HG02973 (cell line): Measurements from ENCODE around the gene GCNT1.
"Not testable (repeated sequence)": the region's sequence is repeated elsewhere in the genome, so short reads cannot be mapped to it uniquely, and the experiment has no call there.

Experiments used
- ATAC-seq: cut with Tn5 transposase; IDR thresholded peaks from one replicate; pipeline ENCODE4 v1.9.1; 2021; ENCODE audit warnings: moderate library complexity; ENCODE audit not compliant: unreplicated experiment

Gene GCNT1

GRCh38 chr9:76458903-76459693, at the start of gene GCNT1:
Gene GCNT1, plus strand, starts transcription at chr9:76459182. Its CDS starts 43,200 bp downstream, at chr9:76502382.
- peak; percentile 83 for ATAC-seq

GRCh38 chr9:76412638-76413037, 46.3 kb upstream of the GCNT1 start:
- ATAC-seq = no peak

GRCh38 chr9:76413658-76414057, 45.3 kb upstream of the GCNT1 start:
- no peak for ATAC-seq

- peak; percentile 91 for ATAC-seq
These were observed 44.3 kb upstream of the GCNT1 start for GRCh38 chr9:76414661-76415060.

GRCh38 chr9:76415154-76415553, 43.8 kb upstream of the GCNT1 start:
- no peak for ATAC-seq

GRCh38 chr9:76415731-76416130, 43.3 kb upstream of the GCNT1 start:
- ATAC-seq = no peak

GRCh38 chr9:76417394-76417793, 41.6 kb upstream of the GCNT1 start:
- no peak for ATAC-seq

- ATAC-seq = no peak
These were observed 39.1 kb upstream of the GCNT1 start for GRCh38 chr9:76419782-76420380.

GRCh38 chr9:76423216-76424177, 35.5 kb upstream of the GCNT1 start:
- no peak for ATAC-seq

- no peak for ATAC-seq
These were observed 34.5 kb upstream of the GCNT1 start for GRCh38 chr9:76424491-76424890.

- ATAC-seq = no peak
These were observed 33.1 kb upstream of the GCNT1 start for GRCh38 chr9:76425677-76426453.

GRCh38 chr9:76426807-76427419, 32.1 kb upstream of the GCNT1 start:
- ATAC-seq = no peak

GRCh38 chr9:76431601-76432000, 27.4 kb upstream of the GCNT1 start:
- ATAC-seq = no peak

GRCh38 chr9:76433406-76433805, 25.6 kb upstream of the GCNT1 start:
- no peak for ATAC-seq

GRCh38 chr9:76433836-76434235, 25.1 kb upstream of the GCNT1 start:
- no peak for ATAC-seq

- ATAC-seq = not testable (repeated sequence)
These were observed 24.1 kb upstream of the GCNT1 start for GRCh38 chr9:76434897-76435296.

GRCh38 chr9:76437017-76437699, 21.8 kb upstream of the GCNT1 start:
- ATAC-seq = not testable (repeated sequence)

- peak; percentile 65 for ATAC-seq
These were observed 20.0 kb upstream of the GCNT1 start for GRCh38 chr9:76438841-76439588.
